ENCODE results near the gene GPR62.

The GPR62 gene

DNA sequence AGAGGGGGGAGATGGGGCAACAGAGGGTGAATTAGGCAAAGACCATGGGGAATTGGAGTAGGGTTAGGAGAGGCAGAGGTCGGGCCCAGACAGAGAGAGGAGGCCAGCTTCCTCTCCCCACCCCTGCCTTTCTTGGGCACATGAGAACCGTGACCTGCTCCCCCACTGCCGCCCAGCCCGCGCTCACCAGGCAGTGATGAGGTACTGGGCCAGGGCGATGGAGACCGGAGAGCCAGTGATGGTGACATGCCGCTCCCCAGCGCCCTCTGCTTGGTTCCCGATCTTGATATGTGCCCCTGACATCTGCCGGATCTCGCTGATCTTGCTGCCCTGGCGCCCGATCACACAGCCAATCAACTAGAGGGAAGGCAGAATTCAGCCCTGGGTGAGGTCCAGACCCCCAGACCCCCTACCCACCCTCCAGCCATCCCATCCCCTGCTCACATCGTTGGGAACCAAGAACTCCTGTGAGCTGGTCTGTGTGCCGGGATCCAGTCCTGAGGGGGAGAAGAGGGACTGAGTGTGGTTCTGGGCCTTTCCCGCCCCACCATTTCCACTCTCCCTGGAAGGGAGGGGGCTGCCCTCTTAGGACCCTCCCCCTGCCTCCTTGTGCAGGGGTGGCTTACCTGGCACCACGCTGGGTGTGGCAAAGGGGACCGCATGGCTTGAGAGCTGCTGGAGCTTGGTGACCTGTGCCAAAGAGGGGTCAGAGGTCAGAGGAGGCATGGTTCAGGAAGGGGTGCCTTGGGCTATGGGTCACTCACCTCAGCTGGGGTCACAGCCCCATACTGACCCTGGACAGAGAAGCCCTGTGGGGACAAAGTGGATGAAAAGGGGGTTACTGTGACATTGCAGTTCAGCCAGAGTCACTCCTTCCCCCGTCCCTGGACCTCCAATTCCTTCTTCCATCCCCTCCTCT, 3.7 kb downstream of the GPR62 start:
- Histone ChIP-seq H3K4me1 (ENCODE audit: control insufficient read depth, insufficient read depth, low read length) (peaks cover 9% of the 10 kb centered on the region; the same call in 1 of the 2 replicates), H3K27ac (ENCODE audit: low read depth, low read length) (no peak overlapping the region), H3K27me3 (ENCODE audit: control insufficient read depth, insufficient read depth, low read length) (peaks cover 37% of the 10 kb centered on the region), H3K4me3 (ENCODE audit: low read depth, low read length) (no peak overlapping the region), H3K9ac (ENCODE audit: low read depth, low read length) (no peak overlapping the region), H3K36me3 (ENCODE audit: control insufficient read depth, insufficient read depth, low read length) (no peaks in the 10 kb centered on the region), H3K9me3 (ENCODE audit: control insufficient read depth, insufficient read depth, low read length) (no peaks in the 10 kb centered on the region)

DNA sequence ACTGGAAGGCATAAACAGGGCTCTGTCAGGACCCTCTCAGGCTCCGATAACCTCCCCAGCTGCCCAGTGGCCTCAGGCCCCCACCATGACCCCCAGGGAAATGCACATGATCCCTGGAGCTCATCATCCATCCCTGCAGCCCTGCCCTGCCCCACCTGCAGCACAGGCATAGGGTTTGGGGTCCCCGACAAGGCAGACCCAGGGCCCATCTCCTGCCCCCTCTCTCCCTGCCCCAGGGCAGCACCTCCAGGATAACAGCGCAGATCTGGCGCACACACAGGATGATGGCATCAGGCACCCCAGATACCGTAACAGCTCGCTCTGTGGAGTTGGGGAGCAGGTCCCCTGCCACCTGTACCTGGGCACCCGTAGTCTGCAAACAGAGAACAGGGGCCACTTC, 4.5 kb downstream of the GPR62 start:
- H3K9ac ChIP-seq (ENCODE audit: low read depth, low read length): no peak overlapping the region
- no peaks in the 10 kb centered on the region for H3K36me3 ChIP-seq (ENCODE audit: control insufficient read depth, insufficient read depth, low read length)
- no peak overlapping the region for H3K4me3 ChIP-seq (ENCODE audit: low read depth, low read length)
- H3K27ac ChIP-seq (ENCODE audit: low read depth, low read length): no peak overlapping the region
- no peaks in the 10 kb centered on the region for H3K9me3 ChIP-seq (ENCODE audit: control insufficient read depth, insufficient read depth, low read length)
- H3K4me1 ChIP-seq (ENCODE audit: control insufficient read depth, insufficient read depth, low read length): peaks cover 16% of the 10 kb centered on the region
- H3K27me3 ChIP-seq (ENCODE audit: control insufficient read depth, insufficient read depth, low read length): peaks cover 29% of the 10 kb centered on the region

DNA sequence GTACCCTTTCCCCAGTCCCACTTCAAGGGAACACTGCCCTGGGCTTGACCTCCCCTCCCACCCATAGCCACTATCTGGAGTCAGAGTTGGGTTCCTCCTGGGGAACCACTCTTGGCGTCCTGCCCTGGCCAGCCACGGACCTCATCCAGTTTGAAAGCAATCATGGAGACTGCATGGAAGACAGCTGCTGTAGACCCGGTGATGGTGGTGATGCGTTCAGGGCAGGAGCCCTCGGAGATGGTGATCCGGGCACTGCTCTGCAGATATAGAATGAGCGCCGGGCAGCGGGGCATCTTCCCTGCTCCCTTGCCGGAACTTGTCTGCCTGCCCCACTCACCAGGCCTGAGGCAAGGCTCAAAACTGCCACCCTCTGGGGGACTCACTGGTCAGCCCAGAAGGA, 5.2 kb downstream of the GPR62 start:
- Histone ChIP-seq H3K9me3 (ENCODE audit: control insufficient read depth, insufficient read depth, low read length) (no peaks in the 10 kb centered on the region), H3K27me3 (ENCODE audit: control insufficient read depth, insufficient read depth, low read length) (peaks cover 27% of the 10 kb centered on the region), H3K4me3 (ENCODE audit: low read depth, low read length) (no peak overlapping the region), H3K4me1 (ENCODE audit: control insufficient read depth, insufficient read depth, low read length) (peaks cover 15% of the 10 kb centered on the region), H3K9ac (ENCODE audit: low read depth, low read length) (no peak overlapping the region), H3K27ac (ENCODE audit: low read depth, low read length) (no peak overlapping the region), H3K36me3 (ENCODE audit: control insufficient read depth, insufficient read depth, low read length) (no peaks in the 10 kb centered on the region)

DNA sequence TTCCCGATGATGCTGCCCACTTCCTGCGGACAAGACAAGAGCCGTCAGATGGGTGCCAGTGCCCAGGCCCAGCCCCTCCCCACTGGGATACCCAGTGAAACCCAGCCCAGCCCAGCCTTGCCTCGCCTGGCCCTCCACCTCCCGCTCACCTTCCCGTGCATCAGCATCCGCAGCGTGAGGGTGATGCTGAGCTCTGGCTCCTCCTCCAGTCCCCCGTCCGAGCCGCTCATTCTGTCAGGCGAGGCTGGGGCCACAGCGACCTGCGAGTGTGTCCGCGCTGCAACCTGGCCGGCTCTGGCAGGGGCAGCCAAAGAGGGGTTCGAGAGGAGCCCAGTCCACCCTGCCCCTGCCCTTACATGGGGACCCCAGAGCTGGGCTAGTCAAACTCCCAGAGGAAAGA, 5.8 kb downstream of the GPR62 start:
- H3K4me1 ChIP-seq (ENCODE audit: control insufficient read depth, insufficient read depth, low read length): peaks cover 12% of the 10 kb centered on the region
- no peaks in the 10 kb centered on the region for H3K9me3 ChIP-seq (ENCODE audit: control insufficient read depth, insufficient read depth, low read length)
- H3K27ac ChIP-seq (ENCODE audit: low read depth, low read length): no peak overlapping the region
- peaks cover 24% of the 10 kb centered on the region for H3K27me3 ChIP-seq (ENCODE audit: control insufficient read depth, insufficient read depth, low read length)
- H3K9ac ChIP-seq (ENCODE audit: low read depth, low read length): no peak overlapping the region
- H3K36me3 ChIP-seq (ENCODE audit: control insufficient read depth, insufficient read depth, low read length): no peaks in the 10 kb centered on the region
- no peak overlapping the region for H3K4me3 ChIP-seq (ENCODE audit: low read depth, low read length)

DNA sequence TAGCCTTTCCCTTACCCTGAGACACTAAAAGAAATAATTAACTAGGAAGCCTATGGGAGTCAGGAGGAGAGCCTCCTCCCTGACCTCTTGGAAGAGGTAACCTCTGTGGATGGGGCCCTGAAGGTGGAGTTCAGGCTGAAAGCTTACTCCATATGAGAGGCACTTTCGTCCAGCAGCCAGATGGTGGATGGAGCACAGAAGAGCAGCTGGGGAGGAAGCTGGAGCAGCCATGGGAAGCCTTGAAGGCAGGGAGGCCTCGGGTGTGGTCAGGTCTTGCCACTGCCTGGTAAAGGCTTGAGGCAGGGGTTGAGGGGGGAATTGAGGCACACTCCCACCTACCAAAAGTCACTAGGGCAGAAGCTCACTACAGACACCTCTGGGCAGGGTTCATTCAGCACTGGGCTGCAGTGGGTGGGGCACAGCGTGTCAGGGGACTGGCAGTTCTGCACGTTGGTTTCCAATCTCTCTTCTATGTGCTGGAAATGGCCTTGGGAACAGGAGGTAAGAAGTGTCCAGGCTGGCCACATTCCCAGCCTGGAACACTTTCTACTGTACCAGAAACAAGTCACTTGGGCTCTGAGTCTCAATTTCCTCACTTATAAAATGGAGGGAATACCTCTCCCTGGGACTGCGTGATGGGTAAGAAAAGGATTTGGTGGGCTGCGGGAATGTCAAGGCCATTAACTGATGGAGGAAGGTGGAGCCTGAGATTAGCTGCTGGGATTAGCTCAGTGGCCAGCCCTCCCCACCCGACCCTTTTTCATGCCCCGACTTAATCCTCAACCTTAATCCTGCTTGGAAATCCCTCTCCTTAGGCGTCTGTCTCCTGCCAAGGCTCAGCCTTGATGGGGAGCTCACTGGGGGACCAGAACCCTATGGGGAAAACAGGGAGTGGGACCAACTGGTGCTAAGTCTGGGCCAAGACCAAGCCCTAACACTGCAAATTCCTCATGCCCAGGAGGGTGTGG, 6.7 kb downstream of the GPR62 start:
- no peaks in the 10 kb centered on the region for H3K9me3 ChIP-seq (ENCODE audit: control insufficient read depth, insufficient read depth, low read length)
- no peaks in the 10 kb centered on the region for H3K36me3 ChIP-seq (ENCODE audit: control insufficient read depth, insufficient read depth, low read length)
- no peak overlapping the region for H3K27ac ChIP-seq (ENCODE audit: low read depth, low read length)
- peaks cover 19% of the 10 kb centered on the region for H3K27me3 ChIP-seq (ENCODE audit: control insufficient read depth, insufficient read depth, low read length)
- H3K9ac ChIP-seq (ENCODE audit: low read depth, low read length): no peak overlapping the region
- no peak overlapping the region for H3K4me3 ChIP-seq (ENCODE audit: low read depth, low read length)
- H3K4me1 ChIP-seq (ENCODE audit: control insufficient read depth, insufficient read depth, low read length): peaks cover 15% of the 10 kb centered on the region

DNA sequence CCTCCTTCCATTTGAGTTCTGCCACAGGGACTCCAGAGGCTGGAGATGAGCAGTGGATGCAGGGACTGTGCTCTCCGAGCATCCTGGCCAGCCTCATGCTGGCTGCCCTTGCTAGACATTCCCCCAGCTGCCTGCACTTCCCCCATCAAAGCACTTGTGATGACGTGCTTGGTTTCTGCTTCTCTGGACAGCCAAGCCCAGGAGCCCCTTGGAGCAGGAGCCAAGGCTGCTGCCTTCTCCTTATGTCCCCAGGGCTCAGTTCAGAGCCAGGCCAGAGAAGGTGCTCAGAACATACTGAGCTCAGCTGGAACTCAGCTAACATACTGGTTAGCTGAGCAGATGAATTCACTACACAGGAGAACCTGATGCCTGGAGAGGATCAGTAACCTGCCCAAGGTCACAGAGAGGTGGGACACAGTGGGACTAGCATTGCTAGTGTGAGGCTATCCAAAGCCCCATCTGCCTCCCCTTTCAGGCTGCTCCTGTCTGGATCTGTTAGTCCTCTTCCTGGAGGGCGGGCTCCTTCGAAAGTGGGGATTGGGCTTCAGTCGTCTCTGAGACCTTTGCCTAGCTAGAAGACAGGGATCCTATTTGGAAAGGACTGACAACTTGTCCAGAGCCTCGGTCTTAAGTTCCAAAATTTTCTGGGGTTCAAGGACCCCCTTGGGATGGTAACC, 7.8 kb downstream of the GPR62 start:
- Histone ChIP-seq H3K4me3 (ENCODE audit: low read depth, low read length) (no peak overlapping the region), H3K9ac (ENCODE audit: low read depth, low read length) (no peak overlapping the region), H3K27me3 (ENCODE audit: control insufficient read depth, insufficient read depth, low read length) (peaks cover 17% of the 10 kb centered on the region), H3K27ac (ENCODE audit: low read depth, low read length) (no peak overlapping the region), H3K9me3 (ENCODE audit: control insufficient read depth, insufficient read depth, low read length) (no peaks in the 10 kb centered on the region), H3K36me3 (ENCODE audit: control insufficient read depth, insufficient read depth, low read length) (no peaks in the 10 kb centered on the region), H3K4me1 (ENCODE audit: control insufficient read depth, insufficient read depth, low read length) (peaks cover 16% of the 10 kb centered on the region)

DNA sequence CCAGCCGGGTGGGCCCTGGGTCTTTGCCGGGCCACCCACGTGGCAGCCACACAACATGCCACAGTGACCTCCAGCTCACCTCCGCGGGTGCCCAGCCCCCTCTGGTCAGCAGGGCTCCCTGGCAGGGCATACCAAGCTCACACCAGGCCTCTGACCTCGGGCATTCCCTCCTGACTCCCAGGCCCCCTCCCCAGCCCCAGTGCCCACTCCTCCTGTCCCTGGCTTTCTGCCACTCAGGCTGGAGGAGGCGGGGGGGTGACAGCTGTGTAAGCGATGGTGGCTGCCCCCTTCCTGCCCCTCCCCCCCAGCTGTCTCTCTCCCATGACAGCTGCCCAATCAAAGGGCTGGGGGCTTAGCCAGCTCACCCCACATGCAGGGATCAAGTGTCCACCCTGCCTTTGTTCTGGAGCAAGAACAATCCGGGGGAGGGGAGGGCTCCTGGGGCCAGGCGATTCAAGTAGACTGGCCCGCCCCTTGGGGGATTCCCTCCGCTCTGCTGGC, 8.8 kb downstream of the GPR62 start:
- peaks cover 23% of the 10 kb centered on the region for H3K4me1 ChIP-seq (ENCODE audit: control insufficient read depth, insufficient read depth, low read length)
- no peak overlapping the region for H3K9ac ChIP-seq (ENCODE audit: low read depth, low read length)
- H3K27ac ChIP-seq (ENCODE audit: low read depth, low read length): no peak overlapping the region
- no peaks in the 10 kb centered on the region for H3K9me3 ChIP-seq (ENCODE audit: control insufficient read depth, insufficient read depth, low read length)
- no peak overlapping the region for H3K4me3 ChIP-seq (ENCODE audit: low read depth, low read length)
- H3K27me3 ChIP-seq (ENCODE audit: control insufficient read depth, insufficient read depth, low read length): peaks cover 17% of the 10 kb centered on the region
- no peaks in the 10 kb centered on the region for H3K36me3 ChIP-seq (ENCODE audit: control insufficient read depth, insufficient read depth, low read length)

DNA sequence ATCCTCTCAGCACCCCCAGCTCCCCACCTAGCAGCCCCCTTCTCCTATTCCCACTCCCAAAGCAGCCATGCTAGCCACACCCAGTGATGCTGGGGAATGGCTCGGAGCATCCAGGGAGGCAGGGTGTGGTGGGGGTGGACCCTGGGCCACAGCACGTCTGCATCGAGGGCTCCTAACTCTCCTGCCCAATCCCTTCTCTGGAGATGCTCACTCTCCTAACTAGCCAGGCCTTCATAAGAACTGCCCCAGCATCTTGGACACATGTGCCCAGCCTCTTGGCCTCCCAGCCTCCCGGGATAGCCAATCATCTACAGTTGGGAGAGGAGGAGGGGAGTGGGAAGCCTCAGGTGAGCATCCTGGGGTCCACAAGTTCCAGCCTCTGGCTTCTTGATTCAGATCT, 9.3 kb downstream of the GPR62 start:
- Histone ChIP-seq H3K9me3 (ENCODE audit: control insufficient read depth, insufficient read depth, low read length) (no peaks in the 10 kb centered on the region), H3K27ac (ENCODE audit: low read depth, low read length) (no peak overlapping the region), H3K4me3 (ENCODE audit: low read depth, low read length) (no peak overlapping the region), H3K36me3 (ENCODE audit: control insufficient read depth, insufficient read depth, low read length) (no peaks in the 10 kb centered on the region), H3K9ac (ENCODE audit: low read depth, low read length) (no peak overlapping the region), H3K4me1 (ENCODE audit: control insufficient read depth, insufficient read depth, low read length) (peaks cover 29% of the 10 kb centered on the region), H3K27me3 (ENCODE audit: control insufficient read depth, insufficient read depth, low read length) (peaks cover 17% of the 10 kb centered on the region)

DNA sequence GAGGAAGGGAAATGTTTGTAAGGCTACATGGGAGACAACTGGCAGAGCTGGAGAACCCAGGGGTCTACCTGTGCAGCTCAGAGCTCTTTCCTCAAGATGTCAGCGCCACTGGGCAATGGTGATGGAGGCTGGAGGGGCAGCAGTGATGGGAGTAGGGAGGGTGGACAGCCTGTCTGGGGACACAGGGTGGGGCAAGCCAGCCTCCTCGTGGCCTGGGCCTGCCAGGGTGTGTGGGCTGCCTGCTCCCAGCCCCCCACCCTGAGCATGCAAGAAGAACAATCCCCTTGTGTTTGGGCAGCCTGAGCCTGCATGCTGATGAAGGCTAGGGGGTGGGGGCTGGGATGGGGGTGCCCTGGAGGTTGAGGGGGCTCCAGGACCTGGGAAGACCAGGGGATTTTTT, 10.8 kb downstream of the GPR62 start:
- H3K9me3 ChIP-seq (ENCODE audit: control insufficient read depth, insufficient read depth, low read length): no peaks in the 10 kb centered on the region
- peaks cover 31% of the 10 kb centered on the region for H3K4me1 ChIP-seq (ENCODE audit: control insufficient read depth, insufficient read depth, low read length)
- no peak overlapping the region for H3K27ac ChIP-seq (ENCODE audit: low read depth, low read length)
- no peaks in the 10 kb centered on the region for H3K36me3 ChIP-seq (ENCODE audit: control insufficient read depth, insufficient read depth, low read length)
- H3K9ac ChIP-seq (ENCODE audit: low read depth, low read length): no peak overlapping the region
- no peak overlapping the region for H3K4me3 ChIP-seq (ENCODE audit: low read depth, low read length)
- H3K27me3 ChIP-seq (ENCODE audit: control insufficient read depth, insufficient read depth, low read length): peaks cover 17% of the 10 kb centered on the region

DNA sequence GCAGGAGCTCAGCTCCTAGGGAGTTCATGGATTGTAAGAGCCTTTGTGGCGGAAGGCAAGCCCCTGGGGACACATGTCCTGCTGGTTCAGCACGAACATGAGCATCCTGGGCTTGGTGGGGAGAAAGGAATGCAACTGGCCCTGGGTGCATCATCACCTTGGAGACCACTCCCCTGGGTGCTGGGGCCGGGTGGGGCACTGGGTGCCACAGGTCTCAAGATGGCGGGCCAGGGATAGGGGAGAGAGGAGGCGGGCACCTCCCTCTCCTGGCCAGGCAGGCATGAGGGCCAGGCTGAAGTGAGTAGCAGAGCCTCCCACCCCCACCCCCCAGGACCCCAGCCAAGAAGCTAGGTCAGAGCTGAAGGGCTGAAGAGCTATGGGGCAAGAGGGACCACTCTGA, 11.3 kb downstream of the GPR62 start:
- Histone ChIP-seq H3K4me1 (ENCODE audit: control insufficient read depth, insufficient read depth, low read length) (peaks cover 31% of the 10 kb centered on the region), H3K9me3 (ENCODE audit: control insufficient read depth, insufficient read depth, low read length) (no peaks in the 10 kb centered on the region), H3K27ac (ENCODE audit: low read depth, low read length) (no peak overlapping the region), H3K4me3 (ENCODE audit: low read depth, low read length) (peak overlapping the region; percentile 62; the same call in 1 of the 2 replicates), H3K36me3 (ENCODE audit: control insufficient read depth, insufficient read depth, low read length) (no peaks in the 10 kb centered on the region), H3K9ac (ENCODE audit: low read depth, low read length) (no peak overlapping the region), H3K27me3 (ENCODE audit: control insufficient read depth, insufficient read depth, low read length) (peaks cover 17% of the 10 kb centered on the region)

All from HUES48 (cell line).